ENCODE data around the gene MARCHF2. TPM values are rescaled to one million over a fixed set of nuclear protein-coding genes. Genes with fewer than 3 reads are reported as not detected.
A peak's percentile ranks its signal among the peaks of the same experiment; 100 is the strongest.

Gene MARCHF2
- total RNA-seq, 1 donor from 2014 or later = 44.7 TPM

DNA sequence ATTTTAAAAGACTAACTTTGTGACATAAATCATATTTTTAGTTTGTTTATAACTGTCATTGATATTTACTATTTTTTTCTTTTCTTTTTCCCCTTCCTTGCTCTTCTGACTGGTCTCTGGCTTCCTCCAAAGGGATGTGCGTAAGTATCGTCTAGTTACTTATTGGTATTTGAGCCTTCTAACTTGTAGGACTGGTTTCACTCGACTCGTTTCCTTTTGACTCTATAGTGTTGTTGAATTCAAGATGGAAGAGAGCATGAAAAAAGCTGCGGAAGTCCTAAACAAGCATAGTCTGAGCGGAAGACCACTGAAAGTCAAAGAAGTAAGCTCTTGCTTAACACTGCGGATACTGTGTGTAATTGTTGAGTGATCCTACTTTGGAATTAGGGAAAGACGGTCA is 50.3 kb downstream of the MARCHF2 start:
- intact Hi-C loops (cut with DNase I) = no loop called here
- no peak for ATAC-seq
- no peak for DNase-seq (ENCODE audit: low spot score)

DNA sequence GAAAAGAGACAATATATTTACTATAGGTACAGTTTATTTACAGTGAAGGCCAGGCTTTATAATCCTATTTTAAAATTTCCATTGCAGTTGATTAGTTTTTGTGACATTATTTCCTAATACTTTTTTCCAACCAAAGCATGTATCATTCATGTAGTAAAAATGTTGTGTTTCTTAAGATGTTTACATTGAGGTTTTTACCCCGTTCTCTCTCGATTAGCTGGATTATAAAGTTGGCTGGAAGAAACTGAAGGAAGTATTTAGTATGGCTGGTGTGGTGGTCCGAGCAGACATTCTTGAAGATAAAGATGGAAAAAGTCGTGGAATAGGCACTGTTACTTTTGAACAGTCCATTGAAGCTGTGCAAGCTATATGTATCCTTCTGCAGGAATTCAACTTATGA is 52.9 kb downstream of the MARCHF2 start:
- intact Hi-C loops (cut with DNase I) = no loop called here
- DNase-seq (ENCODE audit: low spot score) (no peak), ATAC-seq (no peak)

- DNase-seq (ENCODE audit: low spot score) (no peak), ATAC-seq (no peak)
- intact Hi-C loops (cut with DNase I) = no loop called here
Observed at GRCh38 chr19:8468124-8468523, 55.0 kb downstream of the MARCHF2 start.

DNA sequence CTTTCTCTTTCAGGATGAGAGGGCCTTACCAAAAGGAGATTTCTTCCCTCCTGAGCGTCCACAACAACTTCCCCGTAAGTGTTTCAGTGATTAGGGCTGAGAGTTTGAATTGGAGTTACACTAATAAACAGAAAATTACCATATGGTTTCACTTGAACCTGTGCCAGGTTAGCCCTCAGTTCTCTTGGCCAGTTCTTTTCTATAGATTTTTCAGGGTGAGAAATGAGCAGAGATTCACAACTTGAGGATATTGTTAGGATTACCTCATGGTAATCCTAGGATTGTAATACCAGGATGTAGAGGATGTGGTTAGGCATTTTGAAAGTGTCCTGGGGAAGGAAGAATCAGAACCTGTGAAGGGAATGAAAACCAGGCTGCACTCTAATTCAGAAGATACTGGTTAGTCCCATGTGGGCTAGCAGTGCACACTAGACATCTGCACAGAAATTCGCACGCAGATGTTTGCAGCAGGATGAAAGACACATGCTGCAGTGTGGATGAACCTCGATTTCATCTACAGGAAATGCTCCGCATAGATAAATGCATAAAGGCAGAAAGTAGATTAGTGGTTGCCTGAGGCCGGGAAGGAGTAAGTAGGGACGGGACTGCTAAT is 55.8 kb downstream of the MARCHF2 start:
- no peak for ATAC-seq
- no peak for DNase-seq (ENCODE audit: low spot score)
- intact Hi-C loops (cut with DNase I) = no loop called here

DNA sequence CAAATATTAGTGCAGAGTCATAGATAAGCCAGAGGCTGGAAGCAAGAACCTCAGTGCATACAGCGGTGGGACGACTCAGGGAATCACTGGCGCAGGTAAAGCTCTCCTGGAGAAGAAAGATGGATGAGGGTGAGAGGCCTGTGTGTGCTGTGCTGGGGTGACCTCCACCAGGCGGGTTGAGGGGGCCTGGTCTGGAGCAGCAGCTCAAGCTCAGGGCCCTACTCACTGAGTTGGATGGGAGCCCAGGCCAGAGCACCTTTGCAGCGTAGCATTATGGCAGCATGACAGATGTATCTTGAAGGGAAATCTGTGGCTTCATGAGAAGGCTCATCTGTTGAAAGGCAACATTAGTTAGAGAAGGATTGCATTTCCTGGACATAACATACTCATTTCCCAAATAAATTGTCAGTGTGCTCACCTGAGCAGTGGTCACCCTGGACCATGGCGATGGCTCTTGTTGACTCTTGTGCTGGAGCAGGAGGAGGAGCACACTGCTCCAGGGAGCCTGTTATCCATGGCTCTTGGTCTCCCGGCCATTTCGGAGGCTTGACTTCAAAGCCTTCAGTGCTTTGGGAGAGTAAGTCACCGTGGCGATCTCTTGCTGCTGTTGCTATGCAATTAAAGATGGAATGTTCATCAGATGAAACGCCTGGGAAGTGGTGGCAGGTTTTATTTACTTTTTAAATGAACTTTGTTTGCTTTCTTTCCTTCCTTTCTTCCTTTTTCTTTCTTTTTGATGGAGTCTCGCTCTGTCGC is 56.7 kb downstream of the MARCHF2 start:
- DNase-seq (ENCODE audit: low spot score) = no peak
- ATAC-seq = no peak
- intact Hi-C loops (cut with DNase I) = no loop called here

- intact Hi-C loops (cut with DNase I) = no loop called here
- ATAC-seq = no peak
Observed at GRCh38 chr19:8473648-8474476, 60.8 kb downstream of the MARCHF2 start.

GRCh38 chr19:8475005-8475404 is 61.9 kb downstream of the MARCHF2 start:
- ATAC-seq = no peak
- DNase-seq (ENCODE audit: low spot score) = no peak
- intact Hi-C loops (cut with DNase I) = no loop called here

More at GRCh38 chr19:8473648-8474476, 60.8 kb downstream of the MARCHF2 start:
- DNase-seq (ENCODE audit: low spot score) = no peak

GRCh38 chr19:8476524-8476923 is 63.4 kb downstream of the MARCHF2 start:
- no peak for DNase-seq (ENCODE audit: low spot score)
- intact Hi-C loops (cut with DNase I) = no loop called here
- no peak for ATAC-seq

- no peak for ATAC-seq
- intact Hi-C loops (cut with DNase I) = no loop called here
Observed at GRCh38 chr19:8477889-8478288, 64.8 kb downstream of the MARCHF2 start.

GRCh38 chr19:8478598-8478997 is 65.5 kb downstream of the MARCHF2 start:
- intact Hi-C loops (cut with DNase I) = no loop called here
- DNase-seq (ENCODE audit: low spot score) (no peak), ATAC-seq (peak; percentile 44)

More at GRCh38 chr19:8477889-8478288, 64.8 kb downstream of the MARCHF2 start:
- no peak for DNase-seq (ENCODE audit: low spot score)

DNA sequence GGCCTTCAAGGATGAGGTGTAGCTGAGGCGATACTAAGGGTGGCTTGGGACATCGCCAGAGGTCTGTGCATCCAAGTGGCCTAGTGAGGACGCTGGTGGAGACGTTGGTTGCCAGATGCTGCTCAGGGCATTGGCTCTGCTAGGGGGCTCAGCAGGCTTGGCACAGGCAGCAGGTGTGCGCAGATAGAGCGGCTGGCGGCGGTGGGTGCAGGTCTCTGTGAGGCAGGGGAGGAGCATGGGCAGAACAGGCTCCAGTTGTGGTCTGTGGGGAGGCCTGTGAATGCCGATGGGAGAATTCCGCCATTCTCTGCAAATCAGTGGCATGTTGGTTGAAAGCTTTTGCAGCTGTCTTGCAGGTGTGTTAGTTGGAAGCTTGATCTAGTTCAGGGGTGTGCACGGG is 68.1 kb downstream of the MARCHF2 start:
- intact Hi-C loops (cut with DNase I) = no loop called here
- DNase-seq (ENCODE audit: low spot score) = no peak
- no peak for ATAC-seq

GRCh38 chr19:8481616-8482015 is 68.5 kb downstream of the MARCHF2 start:
- no peak for DNase-seq (ENCODE audit: low spot score)
- intact Hi-C loops (cut with DNase I) = no loop called here
- no peak for ATAC-seq

DNA sequence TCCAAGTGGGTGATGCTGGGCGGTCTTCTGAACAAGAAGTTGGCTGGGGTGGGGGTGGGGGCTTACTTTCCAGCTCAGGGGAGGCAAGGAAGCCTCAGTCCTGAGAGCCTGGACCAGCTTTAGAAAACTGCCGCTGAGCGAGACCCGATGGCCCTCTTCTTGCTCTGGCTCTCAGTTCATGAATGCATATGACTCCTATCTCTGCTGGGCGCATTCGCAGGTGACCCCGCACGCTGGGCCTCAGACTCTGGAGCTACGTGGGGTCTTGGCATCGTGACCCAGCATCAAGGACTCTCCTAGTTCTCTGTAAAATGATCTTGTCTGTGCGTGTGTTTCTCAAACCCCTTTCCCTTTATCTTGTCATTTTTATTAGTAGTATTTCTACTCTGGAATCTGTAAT is 69.6 kb downstream of the MARCHF2 start:
- ATAC-seq (no peak), DNase-seq (ENCODE audit: low spot score) (no peak)
- intact Hi-C loops (cut with DNase I) = no loop called here

- intact Hi-C loops (cut with DNase I) = no loop called here
- ATAC-seq (no peak), DNase-seq (ENCODE audit: low spot score) (no peak)
Observed at GRCh38 chr19:8483165-8483564, 70.1 kb downstream of the MARCHF2 start.

- peak; percentile 16 for ATAC-seq
- intact Hi-C loops (cut with DNase I) = no loop called here
- no peak for DNase-seq (ENCODE audit: low spot score)
Observed at GRCh38 chr19:8484331-8484894, 71.3 kb downstream of the MARCHF2 start.

GRCh38 chr19:8485561-8486371 is 72.7 kb downstream of the MARCHF2 start:
- DNase-seq (ENCODE audit: low spot score) = no peak
- intact Hi-C loops (cut with DNase I) = no loop called here
- no peak for ATAC-seq

GRCh38 chr19:8486661-8487136 is 73.6 kb downstream of the MARCHF2 start:
- no peak for ATAC-seq
- no peak for DNase-seq (ENCODE audit: low spot score)
- intact Hi-C loops (cut with DNase I) = no loop called here

DNA sequence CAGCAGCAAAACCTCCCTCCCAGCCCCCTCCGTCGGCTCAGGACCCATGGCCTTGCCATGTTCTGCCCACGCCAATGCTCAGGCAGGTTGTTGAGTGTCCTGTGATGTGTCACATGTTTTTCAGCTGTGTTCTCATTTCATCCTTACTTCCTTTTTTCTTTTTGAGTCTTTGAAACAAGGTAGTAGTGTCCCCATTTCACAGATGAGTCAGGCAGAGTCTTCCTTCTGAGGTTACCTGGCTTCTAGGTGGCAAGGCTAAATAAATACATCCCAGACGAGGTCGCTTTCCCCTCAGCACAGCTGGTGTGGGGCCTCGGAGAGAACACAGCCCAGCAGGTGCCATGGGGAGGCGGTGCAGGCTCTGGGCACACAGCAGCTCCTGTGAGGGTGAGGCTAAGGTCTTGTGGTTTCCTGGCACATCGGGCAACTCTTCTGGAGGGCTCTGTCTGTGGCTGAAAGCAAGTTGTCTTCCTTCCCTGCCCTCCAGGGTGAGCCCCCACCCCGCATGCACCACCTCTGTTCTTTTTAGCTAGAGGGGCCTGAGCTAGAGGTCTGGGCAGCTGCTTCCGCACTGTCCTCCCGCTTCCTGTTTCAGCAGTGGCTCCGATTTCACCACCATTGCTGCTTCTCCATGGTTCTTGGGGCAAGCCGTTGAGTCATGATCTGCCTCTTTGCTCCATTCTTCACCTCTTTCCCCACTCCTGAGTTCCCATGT is 74.2 kb downstream of the MARCHF2 start:
- ATAC-seq = peak; percentile 63
- no peak for DNase-seq (ENCODE audit: low spot score)
- intact Hi-C loops (cut with DNase I) = no loop called here
